Activated CD8-positive, alpha-beta memory T cell treated with anti-CD3 and anti-CD28 coated beads, Interleukin-2, amount 50 U/mL, for 1 hour (primary cell): Measurements from ENCODE around the gene MRPL43.
"Not testable (repeated sequence)": the region's sequence is repeated elsewhere in the genome, so short reads cannot be mapped to it uniquely, and the experiment has no call there.

Source experiments
- DNase-seq: peaks from one replicate; pipeline ENCODE4 v3.0.0-alpha.2; 2020; ENCODE audit errors: extremely low read depth

Gene MRPL43

GRCh38 chr10:100982916-100983830 lies 4.1 kb downstream of the MRPL43 start:
- DNase-seq = no peak

DNA sequence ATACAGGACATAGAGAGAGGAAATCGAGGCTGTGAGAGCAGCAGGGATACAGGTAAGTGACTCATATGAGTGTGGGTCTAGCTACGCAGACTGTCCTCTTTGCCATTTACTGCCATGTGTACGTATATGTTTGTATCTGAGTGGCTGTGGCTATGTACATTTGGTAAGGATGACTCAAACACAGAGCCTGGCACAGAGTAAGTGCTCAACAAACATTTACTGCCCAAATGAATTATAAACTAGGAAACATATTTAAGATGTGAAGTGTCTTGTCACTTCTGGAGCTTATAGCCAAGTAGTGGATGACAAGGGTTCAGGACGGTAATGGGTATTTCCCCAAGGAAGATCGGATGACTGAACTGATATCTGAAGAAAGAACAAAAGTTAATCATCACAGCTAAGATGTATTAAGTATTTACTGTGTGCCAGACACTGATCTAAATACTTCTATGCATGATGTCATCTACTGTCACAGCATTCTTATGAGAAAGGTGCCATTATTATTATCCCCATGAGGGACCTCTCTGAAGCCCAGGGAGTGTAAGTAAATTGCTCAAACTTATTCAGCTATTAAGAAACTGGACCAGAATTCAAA lies 6.0 kb downstream of the MRPL43 start:
- no peak for DNase-seq

DNA sequence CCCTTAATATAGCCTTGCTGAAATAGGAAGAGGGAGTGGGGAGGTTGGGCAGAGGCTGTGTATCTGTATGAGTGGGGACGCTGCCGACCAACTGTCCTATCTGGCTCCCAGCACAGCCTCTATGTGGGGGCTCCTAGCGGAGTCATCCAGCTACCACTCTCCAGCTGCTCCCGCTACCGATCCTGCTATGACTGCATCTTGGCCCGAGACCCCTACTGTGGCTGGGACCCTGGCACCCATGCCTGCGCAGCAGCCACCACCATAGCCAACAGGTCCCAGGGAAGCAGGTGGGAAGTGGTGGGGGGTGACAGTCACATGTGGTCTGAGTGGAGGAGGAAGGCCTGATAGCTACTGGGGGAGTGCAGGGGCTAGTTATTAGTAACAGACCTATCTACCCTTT lies 6.6 kb downstream of the MRPL43 start:
- no peak for DNase-seq

GRCh38 chr10:100980311-100980710 lies 7.0 kb downstream of the MRPL43 start:
- no peak for DNase-seq

- DNase-seq = no peak
These were observed 7.5 kb downstream of the MRPL43 start for GRCh38 chr10:100979791-100980272.

GRCh38 chr10:100978901-100979195 lies 8.4 kb downstream of the MRPL43 start:
- DNase-seq = no peak

GRCh38 chr10:100978121-100978900 lies 9.0 kb downstream of the MRPL43 start:
- no peak for DNase-seq

DNA sequence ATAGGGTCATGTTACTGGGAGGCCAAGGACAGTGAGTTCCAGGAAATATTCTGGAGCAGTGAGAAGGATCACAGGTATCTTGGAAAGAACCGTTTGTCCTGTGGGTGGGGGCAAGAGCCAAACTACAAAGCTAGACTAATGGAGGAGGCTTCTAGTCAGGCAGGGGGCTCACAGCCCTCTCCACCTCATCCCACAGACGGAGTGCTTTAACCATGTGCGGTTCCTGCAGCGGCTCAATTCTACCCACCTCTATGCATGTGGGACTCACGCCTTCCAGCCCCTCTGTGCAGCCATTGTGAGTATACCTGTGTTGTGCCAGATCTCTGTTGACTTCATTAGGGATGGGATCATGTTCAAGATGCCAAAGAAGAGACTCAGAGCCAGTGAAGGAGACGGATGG lies 9.9 kb downstream of the MRPL43 start:
- DNase-seq = no peak

DNA sequence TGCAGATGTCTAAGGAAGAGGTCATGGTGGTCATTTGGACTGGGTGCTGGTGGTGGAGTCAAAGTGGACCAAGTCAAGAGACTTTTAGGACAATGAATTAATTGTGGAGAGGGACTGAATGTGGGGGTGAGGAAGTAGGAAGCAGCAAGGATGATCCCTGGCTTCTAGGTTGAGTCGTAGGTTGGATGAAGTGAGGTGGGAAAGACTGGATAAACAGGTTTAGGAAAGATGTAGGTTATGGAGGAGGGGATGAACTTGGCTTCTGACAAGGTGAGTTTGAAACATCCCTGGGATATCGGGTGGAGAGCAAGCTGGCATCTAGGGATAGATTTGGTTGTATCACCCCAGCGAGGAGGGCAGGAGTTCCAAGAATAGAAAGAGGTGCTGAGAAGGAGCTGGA lies 10.4 kb downstream of the MRPL43 start:
- DNase-seq = no peak

DNA sequence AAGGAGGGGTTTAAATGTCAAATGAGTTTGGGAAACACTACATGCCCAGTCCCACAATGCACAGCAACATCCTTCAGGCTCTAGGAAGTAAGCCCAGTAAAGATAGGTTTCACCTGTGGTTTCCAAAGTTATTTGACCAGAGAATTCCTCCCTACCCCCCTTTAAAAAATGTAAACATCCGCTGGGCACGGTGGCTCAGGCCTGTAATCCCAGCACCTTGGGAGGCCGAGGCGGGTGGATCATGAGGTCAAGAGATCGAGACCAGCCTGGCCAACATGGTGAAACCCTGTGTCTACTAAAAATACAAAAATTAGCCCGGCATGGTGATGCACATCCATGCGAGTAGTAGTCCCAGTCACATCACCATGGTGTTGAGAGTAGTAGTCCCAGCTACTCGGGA lies 11.9 kb downstream of the MRPL43 start:
- not testable (repeated sequence) for DNase-seq

- no peak for DNase-seq
These were observed 14.3 kb downstream of the MRPL43 start for GRCh38 chr10:100972904-100973535.

- no peak for DNase-seq
These were observed 15.0 kb downstream of the MRPL43 start for GRCh38 chr10:100972115-100972903.

- DNase-seq = no peak
These were observed 16.1 kb downstream of the MRPL43 start for GRCh38 chr10:100970914-100971811.

DNA sequence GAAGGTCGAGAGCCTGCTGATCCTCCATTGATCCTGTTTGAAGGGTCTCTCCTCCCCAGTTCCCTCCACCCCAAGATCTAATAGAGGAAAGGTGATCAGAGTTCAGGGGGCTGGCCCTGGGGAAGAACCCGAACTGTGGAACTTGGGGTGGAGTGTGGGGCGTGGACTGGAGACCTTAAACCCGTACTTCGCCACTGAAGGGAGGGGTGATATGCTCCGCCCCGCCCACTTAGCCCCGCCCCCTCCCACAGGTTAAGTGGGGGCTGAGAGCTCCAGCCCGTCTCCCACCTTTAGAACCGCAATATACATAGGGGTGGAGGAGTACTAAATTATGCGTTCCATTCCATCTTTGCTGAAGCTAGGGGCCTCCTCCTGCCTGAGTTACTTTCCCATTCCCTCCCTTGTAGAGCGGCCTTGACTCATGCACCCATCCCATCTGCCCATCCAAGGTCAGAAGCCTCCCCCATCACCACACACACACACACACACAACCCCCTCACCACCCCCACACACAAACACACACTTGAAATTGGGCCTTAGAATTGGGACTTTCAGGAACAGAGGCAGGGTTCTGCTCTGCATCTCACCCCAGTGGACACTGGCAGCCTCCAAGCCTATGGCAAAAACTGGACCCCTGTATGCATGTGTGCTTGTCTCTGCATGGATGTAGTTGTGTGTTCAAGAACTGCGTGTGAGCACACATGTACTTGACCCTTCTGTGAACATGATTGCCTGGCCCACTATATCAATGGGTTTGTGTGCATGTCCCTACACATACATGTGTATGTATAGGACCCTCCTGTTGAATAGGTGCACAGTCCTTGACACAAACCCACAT lies 17.0 kb downstream of the MRPL43 start:
- no peak for DNase-seq

DNA sequence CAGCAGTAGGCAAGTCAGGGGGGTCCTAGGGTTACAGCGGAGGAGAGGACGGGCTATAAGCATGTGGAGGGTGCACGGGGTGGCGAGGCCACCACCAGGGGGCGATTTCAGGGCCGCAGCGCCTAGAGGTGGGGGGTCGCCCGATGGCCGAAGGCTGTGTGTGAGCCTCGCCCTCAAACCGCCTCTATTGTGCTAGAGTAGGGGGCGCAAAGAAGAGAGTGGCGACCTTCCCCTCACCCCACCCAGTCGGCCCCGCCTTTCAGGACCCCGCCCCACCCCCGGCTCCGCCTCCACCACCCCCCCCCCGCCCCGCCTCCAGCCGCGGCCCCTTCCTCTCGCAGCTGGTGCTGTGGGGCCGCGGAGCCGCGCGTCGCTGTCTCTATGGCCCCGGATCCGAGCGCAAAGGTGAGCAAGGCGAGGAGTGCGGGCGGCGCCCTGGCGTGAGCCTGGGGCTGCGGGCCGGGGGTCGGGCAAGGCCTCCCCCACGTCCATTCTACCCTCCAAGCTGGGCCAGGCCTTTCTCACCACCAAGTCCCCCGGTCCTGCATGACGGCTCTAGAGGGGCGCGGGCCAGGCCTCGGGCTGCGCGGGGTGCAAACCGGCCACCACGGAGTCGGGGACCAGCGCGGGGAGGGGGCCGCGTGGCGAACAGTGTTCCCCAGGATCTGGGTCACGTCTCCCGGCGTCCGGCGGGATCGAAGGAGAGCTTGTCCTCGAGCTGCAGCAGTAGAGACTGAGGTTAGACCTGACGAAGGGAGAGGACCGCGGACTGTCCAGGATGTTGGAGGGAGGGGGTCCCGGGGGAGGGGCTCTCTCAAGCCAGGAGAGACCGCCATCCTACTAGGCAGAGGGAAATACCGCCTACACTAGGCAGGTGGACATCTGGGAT lies 17.9 kb downstream of the MRPL43 start, which contains the start of gene SEMA4G:
Gene SEMA4G (plus strand): TSS at position 318 of the 889 bp plus-strand sequence. CDS start 3,409 bp downstream, outside the sequence.
- DNase-seq = no peak

GRCh38 chr10:100968863-100969186 lies 18.5 kb downstream of the MRPL43 start:
- DNase-seq = no peak

GRCh38 chr10:100968062-100968736 lies 19.1 kb downstream of the MRPL43 start:
- DNase-seq = no peak

DNA sequence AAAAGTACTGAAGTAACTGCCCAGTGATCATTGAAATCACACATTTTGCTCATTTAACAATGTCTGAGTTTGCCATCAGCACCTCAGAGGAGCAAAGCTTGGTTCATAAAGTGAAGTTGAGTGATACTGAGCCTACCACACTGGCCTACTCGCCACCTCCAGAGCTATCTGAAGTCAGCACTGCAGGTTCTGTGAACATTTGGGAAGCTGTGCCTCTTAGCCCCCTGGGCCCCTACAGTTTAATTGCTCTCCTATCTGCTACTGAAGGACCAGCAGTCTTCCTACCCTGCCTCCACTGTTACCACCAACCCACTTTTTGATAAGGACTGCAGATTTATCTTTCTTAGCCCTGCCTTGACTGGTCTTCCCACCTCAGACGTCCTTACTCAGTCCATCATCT lies 20.0 kb downstream of the MRPL43 start:
- DNase-seq = no peak
